Parathyroid adenoma (tissue), 2 donors: Measurements from ENCODE around the gene VDAC2.
"Not testable (repeated sequence)": the region's sequence is repeated elsewhere in the genome, so short reads cannot be mapped to it uniquely, and the experiment has no call there.

Source experiments
- H2AFZ ChIP-seq: fragments of 300-600 bp; sonication (generic); one replicate; pipeline ENCODE4 v1.7.0; 2017; ENCODE audit warnings: antibody characterized with exemption, mild to moderate bottlenecking
- H3K27ac ChIP-seq: fragments of 300-600 bp; sonication (generic); one replicate; pipeline ENCODE4 v1.7.0; 2017
- H3K27me3 ChIP-seq: fragments of 300-600 bp; sonication (generic); one replicate; pipeline ENCODE4 v1.7.0; 2017; ENCODE audit warnings: low read length; ENCODE audit not compliant: control insufficient read depth, insufficient read depth
- H3K36me3 ChIP-seq: fragments of 300-600 bp; sonication (generic); one replicate; pipeline ENCODE4 v1.7.0; 2017; ENCODE audit warnings: low read length; ENCODE audit not compliant: control insufficient read depth, insufficient read depth
- H3K4me1 ChIP-seq: fragments of 300-600 bp; sonication (generic); one replicate; pipeline ENCODE4 v1.7.0; 2017; ENCODE audit warnings: control low read depth
- H3K4me2 ChIP-seq: fragments of 300-600 bp; sonication (generic); one replicate; pipeline ENCODE4 v1.7.0; 2017; ENCODE audit warnings: low read length
- H3K4me3 ChIP-seq: fragments of 300-600 bp; sonication (generic); one replicate; pipeline ENCODE4 v1.7.0; 2017; ENCODE audit warnings: low read depth, low read length
- H3K79me2 ChIP-seq: fragments of 300-600 bp; sonication (generic); one replicate; pipeline ENCODE4 v1.7.0; 2017; ENCODE audit warnings: control low read depth
- H3K9ac ChIP-seq: fragments of 300-600 bp; sonication (generic); one replicate; pipeline ENCODE4 v1.7.0; 2017; ENCODE audit warnings: mild to moderate bottlenecking
- H3K9me3 ChIP-seq: fragments of 300-600 bp; sonication (generic); one replicate; pipeline ENCODE4 v1.7.0; 2017; ENCODE audit warnings: low read length; ENCODE audit not compliant: control insufficient read depth
- CTCF ChIP-seq: fragments of 300-600 bp; sonication (generic); IDR thresholded peaks from one replicate; pipeline ENCODE4 v1.7.0; 2017; ENCODE audit warnings: antibody characterized with exemption, mild to moderate bottlenecking
- donor health status: primary hyperparathyroidism.

The VDAC2 gene

GRCh38 chr10:75212343-75212742 lies 1.7 kb downstream of the VDAC2 start:
- Histone ChIP-seq H3K4me1 (peaks cover 10% of the 10 kb centered on the region), H3K4me2 (peak overlapping the region; percentile 100), H3K9ac (no peak overlapping the region), H2AFZ (no peak overlapping the region), H3K4me3 (no peak overlapping the region), H3K9me3 (no peaks in the 10 kb centered on the region), H3K79me2 (peaks cover 58% of the 10 kb centered on the region), H3K27me3 (no peaks in the 10 kb centered on the region), H3K27ac (no peak overlapping the region), H3K36me3 (no peaks in the 10 kb centered on the region)
- no peak for TF ChIP-seq CTCF

DNA sequence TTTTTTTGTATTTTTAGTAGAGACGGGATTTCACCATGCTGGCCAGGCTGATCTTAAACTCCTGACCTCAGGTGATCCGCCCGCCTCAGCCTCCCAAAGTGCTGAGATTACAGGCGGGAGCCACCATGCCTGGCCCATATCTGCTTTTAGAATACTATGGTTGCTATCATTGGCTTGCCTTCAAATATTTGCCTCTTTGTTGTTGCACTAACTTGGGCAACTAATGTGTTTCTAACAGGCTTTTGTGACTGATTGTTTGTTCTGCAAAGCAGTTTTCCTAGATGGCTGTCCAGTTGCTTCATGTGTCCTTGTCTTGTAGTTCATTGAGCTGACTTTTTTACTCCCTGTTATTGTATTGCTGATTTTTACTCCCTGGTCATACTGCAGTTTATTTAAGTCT lies 9.7 kb downstream of the VDAC2 start:
- Histone ChIP-seq H3K36me3 (no peaks in the 10 kb centered on the region), H3K79me2 (peaks cover 40% of the 10 kb centered on the region), H3K9ac (no peak overlapping the region), H3K27ac (no peak overlapping the region), H3K4me3 (no peak overlapping the region), H2AFZ (no peak overlapping the region), H3K4me2 (no peak overlapping the region), H3K27me3 (no peaks in the 10 kb centered on the region), H3K4me1 (peaks cover 18% of the 10 kb centered on the region), H3K9me3 (no peaks in the 10 kb centered on the region)
- no peak for TF ChIP-seq CTCF

GRCh38 chr10:75221492-75221891 lies 10.9 kb downstream of the VDAC2 start:
- not testable (repeated sequence) for H2AFZ ChIP-seq, H3K27ac ChIP-seq, H3K9me3 ChIP-seq, H3K4me2 ChIP-seq, H3K9ac ChIP-seq, H3K36me3 ChIP-seq, H3K27me3 ChIP-seq, H3K4me3 ChIP-seq
- H3K79me2 ChIP-seq: peaks cover 32% of the 10 kb centered on the region
- peaks cover 27% of the 10 kb centered on the region for H3K4me1 ChIP-seq

- Histone ChIP-seq H3K79me2 (peaks cover 29% of the 10 kb centered on the region), H3K4me1 (peaks cover 35% of the 10 kb centered on the region), H3K36me3 (no peaks in the 10 kb centered on the region), H3K9me3 (no peaks in the 10 kb centered on the region), H3K9ac (no peak overlapping the region), H3K27ac (no peak overlapping the region), H3K4me2 (no peak overlapping the region), H3K27me3 (no peaks in the 10 kb centered on the region), H2AFZ (no peak overlapping the region), H3K4me3 (no peak overlapping the region)
- TF ChIP-seq CTCF: no peak
Observed at GRCh38 chr10:75223507-75223906, 12.9 kb downstream of the VDAC2 start.

- Histone ChIP-seq H3K27ac (peak overlapping the region; percentile 75), H3K27me3 (no peaks in the 10 kb centered on the region), H3K9me3 (no peaks in the 10 kb centered on the region), H3K4me3 (peak overlapping the region; percentile 32), H3K4me1 (peaks cover 35% of the 10 kb centered on the region), H2AFZ (no peak overlapping the region), H3K79me2 (peaks cover 24% of the 10 kb centered on the region), H3K36me3 (no peaks in the 10 kb centered on the region), H3K9ac (no peak overlapping the region), H3K4me2 (peak overlapping the region; percentile 51)
- no peak for TF ChIP-seq CTCF
Observed at GRCh38 chr10:75226095-75226494, 15.5 kb downstream of the VDAC2 start.
